Smooth muscle cell (in vitro differentiated cells): ENCODE results near the gene UCKL1. TPM values are rescaled to one million over a fixed set of nuclear protein-coding genes. Genes with fewer than 3 reads are reported as not detected.

Experiments
- DNase-seq: peaks from one replicate; lab custom pipeline; 2025; ENCODE audit not compliant: unreplicated experiment; lab: John Stamatoyannopoulos, UW
- H2AFZ ChIP-seq: fragments of 200-600 bp; sonication (generic); 2 replicates; pipeline ENCODE4 v1.6.0; 2016; ENCODE audit warnings: antibody characterized with exemption, low read depth, mild to moderate bottlenecking
- H3F3A ChIP-seq: fragments of 200-600 bp; sonication (generic); 2 replicates; pipeline ENCODE4 v1.6.0; 2017; ENCODE audit warnings: antibody characterized with exemption, low read depth
- H3K27ac ChIP-seq: fragments of 200-600 bp; sonication (generic); 2 replicates; pipeline ENCODE4 v1.5.1; 2016; ENCODE audit warnings: low read depth, mild to moderate bottlenecking
- H3K27me3 ChIP-seq: fragments of 200-600 bp; sonication (generic); 2 replicates; pipeline ENCODE4 v1.6.1; 2016; ENCODE audit warnings: low read depth, mild to moderate bottlenecking
- H3K36me3 ChIP-seq: fragments of 200-600 bp; sonication (generic); 2 replicates; pipeline ENCODE4 v1.5.1; 2016; ENCODE audit warnings: low read depth
- H3K4me1 ChIP-seq: fragments of 200-600 bp; sonication (generic); 2 replicates; pipeline ENCODE4 v1.5.1; 2016; ENCODE audit warnings: low read depth
- H3K4me2 ChIP-seq: fragments of 200-600 bp; sonication (generic); 2 replicates; pipeline ENCODE4 v1.6.0; 2016; ENCODE audit warnings: mild to moderate bottlenecking
- H3K4me3 ChIP-seq: fragments of 200-600 bp; sonication (generic); 2 replicates; pipeline ENCODE4 v1.5.1; 2016; ENCODE audit warnings: mild to moderate bottlenecking
- H3K79me2 ChIP-seq: fragments of 200-600 bp; sonication (generic); 2 replicates; pipeline ENCODE4 v1.6.0; 2016; ENCODE audit warnings: low read depth, mild to moderate bottlenecking
- H3K9ac ChIP-seq: fragments of 200-600 bp; sonication (generic); 2 replicates; pipeline ENCODE4 v1.6.0; 2016; ENCODE audit warnings: low read depth
- H3K9me3 ChIP-seq: fragments of 200-600 bp; sonication (generic); replicated peaks from 2 replicates; pipeline ENCODE4 v1.5.1; 2016; ENCODE audit warnings: low read depth
- H4K20me1 ChIP-seq: fragments of 200-600 bp; sonication (generic); 2 replicates; pipeline ENCODE4 v1.6.0; 2016; ENCODE audit warnings: low read depth
- CTCF ChIP-seq: fragments of 200-600 bp; sonication (generic); IDR thresholded peaks from 2 replicates; pipeline ENCODE4 v1.5.1; 2017; ENCODE audit warnings: borderline replicate concordance, mild to moderate bottlenecking, antibody characterized with exemption; ENCODE audit not compliant: insufficient read depth, poor library complexity, severe bottlenecking
- WGBS: methylation state at CpG from one replicate; pipeline ENCODE4 v1.1.7; 2016; ENCODE audit warnings: low lambda C conversion rate; 5-methylcytosine and 5-hydroxymethylcytosine counted together
- polyA plus RNA-seq: library from polyadenylated mRNA; unstranded; fragments of >200 nt; fragmentation: Nextera tagmentation; extraction: Ambion mirVana; gene quantifications from 2 replicates; pipeline ENCODE4 v1.2.1, GENCODE V29; 2016
- total RNA-seq: library from RNA; depleted of rRNA; stranded (reverse); fragments of >200 nt; gene quantifications from 2 replicates; pipeline ENCODE4 v1.2.3, GENCODE V29; 2014

Gene UCKL1
- total and polyA plus RNA-seq, 2 experiments from 2014 or later, result 17.2 to 22.6 TPM

GRCh38 chr20:63937596-63937995, 18.6 kb downstream of the UCKL1 start:
- Histone ChIP-seq H3K4me3 (no peak overlapping the region), H3K79me2 (no peaks in the 10 kb centered on the region), H3F3A (peaks cover 12% of the 10 kb centered on the region), H3K36me3 (no peaks in the 10 kb centered on the region), H3K4me2 (no peak overlapping the region), H3K27ac (no peak overlapping the region), H3K9ac (no peak overlapping the region), H3K9me3 (no peaks in the 10 kb centered on the region), H4K20me1 (peaks cover 96% of the 10 kb centered on the region), H2AFZ (no peak overlapping the region), H3K27me3 (no peaks in the 10 kb centered on the region), H3K4me1 (no peaks in the 10 kb centered on the region)
- 95% methylated on average over 14 of the region's 14 CpGs for WGBS
- DNase-seq, result no peak
- TF ChIP-seq CTCF, result no peak

- 96% methylated on average over 9 of the region's 9 CpGs for WGBS
- H2AFZ ChIP-seq, result no peak overlapping the region
- H3K79me2 ChIP-seq, result no peaks in the 10 kb centered on the region
- no peaks in the 10 kb centered on the region for H3K4me1 ChIP-seq
- no peak overlapping the region for H3K9ac ChIP-seq
- H3K36me3 ChIP-seq, result no peaks in the 10 kb centered on the region
- no peak for TF ChIP-seq CTCF
- H3K4me3 ChIP-seq, result no peak overlapping the region
- H3K4me2 ChIP-seq, result no peak overlapping the region
- no peaks in the 10 kb centered on the region for H3K9me3 ChIP-seq
- H4K20me1 ChIP-seq, result peaks cover 86% of the 10 kb centered on the region
- H3K27me3 ChIP-seq, result no peaks in the 10 kb centered on the region
- peaks cover 8% of the 10 kb centered on the region for H3F3A ChIP-seq
- DNase-seq, result no peak
- H3K27ac ChIP-seq, result no peak overlapping the region
Observed at GRCh38 chr20:63935447-63935846, 20.8 kb downstream of the UCKL1 start.

GRCh38 chr20:63934271-63935068, 21.7 kb downstream of the UCKL1 start:
- H3K4me3 ChIP-seq, result no peak overlapping the region
- peaks cover 8% of the 10 kb centered on the region for H3F3A ChIP-seq
- H3K27me3 ChIP-seq, result no peaks in the 10 kb centered on the region
- H3K79me2 ChIP-seq, result no peaks in the 10 kb centered on the region
- no peaks in the 10 kb centered on the region for H3K9me3 ChIP-seq
- no peak overlapping the region for H2AFZ ChIP-seq
- TF ChIP-seq CTCF, result peak; percentile 34
- H4K20me1 ChIP-seq, result peaks cover 82% of the 10 kb centered on the region
- no peaks in the 10 kb centered on the region for H3K36me3 ChIP-seq
- WGBS, result 93% methylated on average over 37 of the region's 37 CpGs
- no peak overlapping the region for H3K9ac ChIP-seq
- no peak for DNase-seq
- H3K27ac ChIP-seq, result no peak overlapping the region
- no peak overlapping the region for H3K4me2 ChIP-seq
- no peaks in the 10 kb centered on the region for H3K4me1 ChIP-seq

- H3K4me3 ChIP-seq, result no peak overlapping the region
- TF ChIP-seq CTCF, result no peak
- H3K79me2 ChIP-seq, result no peaks in the 10 kb centered on the region
- H3K4me2 ChIP-seq, result no peak overlapping the region
- no peak overlapping the region for H3K27ac ChIP-seq
- H4K20me1 ChIP-seq, result peaks cover 79% of the 10 kb centered on the region
- H3K9ac ChIP-seq, result no peak overlapping the region
- no peak overlapping the region for H2AFZ ChIP-seq
- H3F3A ChIP-seq, result peaks cover 8% of the 10 kb centered on the region
- H3K36me3 ChIP-seq, result no peaks in the 10 kb centered on the region
- no peaks in the 10 kb centered on the region for H3K27me3 ChIP-seq
- WGBS, result 93% methylated on average over 5 of the region's 5 CpGs
- no peaks in the 10 kb centered on the region for H3K4me1 ChIP-seq
- no peak for DNase-seq
- no peaks in the 10 kb centered on the region for H3K9me3 ChIP-seq
Observed at GRCh38 chr20:63933646-63934045, 22.6 kb downstream of the UCKL1 start.
